Thyroid gland (tissue), 4 donors: ENCODE measurements around the gene ZCCHC17.
A peak's percentile ranks its signal among the peaks of the same experiment; 100 is the strongest.

Experiments
- CTCF ChIP-seq, 6 experiments: fragments of 200-600 bp in 3 of 6; fragments of 450-650 bp in 3 of 6; sonication (generic) in 3 of 6; IDR thresholded peaks; one replicate each; pipeline ENCODE4 v1.5.1; 2016 to 2019; ENCODE audit warnings: antibody characterized with exemption in 6 of 6, mild to moderate bottlenecking in 2 of 6, inconsistent platforms in 1 of 6, moderate library complexity in 1 of 6
- POLR2A ChIP-seq, 2 donors: fragments of 450-650 bp; IDR thresholded peaks; one replicate each; pipeline ENCODE4 v1.6.1; 2017; ENCODE audit warnings: antibody characterized with exemption in 2 of 2, mild to moderate bottlenecking in 2 of 2, moderate library complexity in 1 of 2

- TF ChIP-seq CTCF (IDR thresholded peaks at IDR 0.05) = no peak
- peak; percentile 32 to 65 for TF ChIP-seq POLR2A (IDR thresholded peaks at IDR 0.05)
Observed at GRCh38 chr1:31412732-31413404, 116.0 kb downstream of the ZCCHC17 start, which contains the start of gene SERINC2.
